ENCODE data around the gene THEMIS2.
"Not testable (repeated sequence)": the region's sequence is repeated elsewhere in the genome, so short reads cannot be mapped to it uniquely, and the experiment has no call there.

Gene THEMIS2

DNA sequence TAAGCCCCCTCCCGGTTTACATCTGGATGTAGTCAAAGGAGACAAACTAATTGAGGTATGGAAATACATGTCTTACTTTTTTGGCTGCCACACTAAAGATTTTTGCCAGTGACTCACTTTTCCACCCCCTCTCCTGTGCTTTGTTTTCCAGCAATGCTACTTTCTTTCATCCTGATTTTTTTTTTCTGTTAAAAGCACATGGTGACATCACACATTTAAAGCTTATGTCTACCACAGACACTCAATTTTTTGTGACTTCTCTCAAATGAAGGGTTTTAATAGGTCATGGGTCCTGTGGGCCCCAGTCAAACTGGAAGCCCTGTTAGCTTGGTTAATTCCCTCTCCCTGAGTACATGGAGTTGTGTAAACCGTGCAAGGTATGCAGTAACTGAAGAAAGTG is 39.6 kb upstream of the THEMIS2 start:
- TF ChIP-seq, protein P1, sequence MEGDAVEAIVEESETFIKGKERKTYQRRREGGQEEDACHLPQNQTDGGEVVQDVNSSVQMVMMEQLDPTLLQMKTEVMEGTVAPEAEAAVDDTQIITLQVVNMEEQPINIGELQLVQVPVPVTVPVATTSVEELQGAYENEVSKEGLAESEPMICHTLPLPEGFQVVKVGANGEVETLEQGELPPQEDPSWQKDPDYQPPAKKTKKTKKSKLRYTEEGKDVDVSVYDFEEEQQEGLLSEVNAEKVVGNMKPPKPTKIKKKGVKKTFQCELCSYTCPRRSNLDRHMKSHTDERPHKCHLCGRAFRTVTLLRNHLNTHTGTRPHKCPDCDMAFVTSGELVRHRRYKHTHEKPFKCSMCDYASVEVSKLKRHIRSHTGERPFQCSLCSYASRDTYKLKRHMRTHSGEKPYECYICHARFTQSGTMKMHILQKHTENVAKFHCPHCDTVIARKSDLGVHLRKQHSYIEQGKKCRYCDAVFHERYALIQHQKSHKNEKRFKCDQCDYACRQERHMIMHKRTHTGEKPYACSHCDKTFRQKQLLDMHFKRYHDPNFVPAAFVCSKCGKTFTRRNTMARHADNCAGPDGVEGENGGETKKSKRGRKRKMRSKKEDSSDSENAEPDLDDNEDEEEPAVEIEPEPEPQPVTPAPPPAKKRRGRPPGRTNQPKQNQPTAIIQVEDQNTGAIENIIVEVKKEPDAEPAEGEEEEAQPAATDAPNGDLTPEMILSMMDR (IDR thresholded peaks at IDR 0.05; ENCODE audit: insufficient read depth, low read depth, low read length, missing control alignments) = no peak
- DNase-seq (ENCODE audit: low read depth) = no peak
- H3K4me3 ChIP-seq (ENCODE audit: low read depth, low read length) = no peak overlapping the region

DNA sequence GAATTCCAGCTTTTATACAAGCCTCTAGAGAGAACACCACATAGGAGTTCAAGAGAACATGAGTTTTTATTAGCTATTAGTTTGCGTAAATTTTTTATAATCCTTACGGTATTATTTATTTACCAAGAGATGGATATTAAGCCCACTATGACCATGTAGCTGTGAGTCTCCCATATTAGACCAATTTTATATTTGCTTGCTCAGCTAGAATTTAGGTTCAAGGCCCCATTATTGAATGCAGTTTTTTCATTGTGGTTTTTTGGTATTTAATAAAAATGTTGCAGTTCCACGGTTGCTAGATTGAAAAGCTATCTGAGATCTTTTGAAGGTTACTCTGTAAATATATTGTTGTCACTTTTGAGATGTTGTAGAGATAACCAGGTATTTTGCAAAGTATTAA is 38.9 kb upstream of the THEMIS2 start:
- TF ChIP-seq, protein P1 (IDR thresholded peaks at IDR 0.05; ENCODE audit: insufficient read depth, low read depth, low read length, missing control alignments) = no peak
- H3K4me3 ChIP-seq (ENCODE audit: low read depth, low read length) = no peak overlapping the region
- no peak for DNase-seq (ENCODE audit: low read depth)

DNA sequence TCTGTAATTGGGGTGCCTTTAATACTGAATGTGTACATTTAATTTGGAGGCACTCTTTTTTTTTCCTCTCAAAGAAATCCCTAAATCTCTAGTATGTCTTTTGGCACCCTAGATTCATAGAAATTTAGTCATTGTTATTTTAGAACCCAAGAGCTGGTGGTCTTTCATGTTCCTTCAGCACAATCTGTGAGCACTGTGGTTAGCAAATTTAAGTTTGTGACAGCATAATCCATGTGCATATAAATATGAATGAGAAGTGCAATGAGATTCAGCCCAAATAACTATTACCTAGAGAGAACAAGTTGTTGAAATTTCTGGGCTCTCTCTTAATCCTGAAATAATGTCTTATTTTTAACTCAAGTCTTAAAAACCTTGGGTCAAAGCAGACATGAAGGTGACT is 37.3 kb upstream of the THEMIS2 start:
- TF ChIP-seq, protein P1 (IDR thresholded peaks at IDR 0.05; ENCODE audit: insufficient read depth, low read depth, low read length, missing control alignments) = no peak
- no peak overlapping the region for H3K4me3 ChIP-seq (ENCODE audit: low read depth, low read length)

DNA sequence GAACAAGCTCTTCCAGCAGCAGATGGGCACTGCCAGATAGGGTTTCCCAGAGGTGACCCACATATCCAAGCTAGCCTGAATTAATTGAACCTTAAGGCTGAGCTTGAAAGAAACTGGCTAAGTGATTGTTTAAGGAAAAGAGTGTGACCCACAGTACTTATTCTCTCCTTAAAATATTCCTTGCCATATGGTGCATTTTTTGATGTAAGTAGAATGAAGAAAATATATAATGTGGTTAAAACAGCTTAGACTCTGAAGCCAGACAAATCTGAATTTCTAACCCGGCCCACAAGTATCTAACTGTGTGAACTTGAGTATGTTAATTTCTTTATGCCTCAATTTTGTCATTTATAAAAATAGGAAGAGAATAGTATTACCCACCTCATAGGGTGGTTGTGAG is 36.8 kb upstream of the THEMIS2 start:
- no peak for DNase-seq (ENCODE audit: low read depth)
- H3K4me3 ChIP-seq (ENCODE audit: low read depth, low read length) = no peak overlapping the region
- TF ChIP-seq, protein P1 (IDR thresholded peaks at IDR 0.05; ENCODE audit: insufficient read depth, low read depth, low read length, missing control alignments) = no peak

More for the DNA sequence above, 37.3 kb upstream of the THEMIS2 start:
- DNase-seq (ENCODE audit: low read depth) = no peak

DNA sequence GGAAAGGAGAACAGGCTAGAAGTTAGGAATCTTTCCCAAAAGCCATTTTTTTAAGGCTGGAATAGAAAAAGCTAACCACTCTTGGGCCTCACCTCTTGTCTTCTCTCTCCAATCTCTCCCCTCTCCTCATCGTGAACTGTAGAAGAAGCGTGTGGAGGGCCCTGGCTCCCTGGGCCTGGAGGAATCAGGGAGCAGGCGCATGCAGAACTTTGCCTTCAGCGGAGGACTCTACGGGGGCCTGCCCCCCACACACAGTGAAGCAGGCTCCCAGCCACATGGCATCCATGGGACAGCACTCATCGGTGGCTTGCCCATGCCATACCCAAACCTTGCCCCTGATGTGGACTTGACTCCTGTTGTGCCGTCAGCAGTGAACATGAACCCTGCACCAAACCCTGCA is 22.4 kb upstream of the THEMIS2 start:
- TF ChIP-seq, protein P1 (IDR thresholded peaks at IDR 0.05; ENCODE audit: insufficient read depth, low read depth, low read length, missing control alignments) = no peak
- DNase-seq (ENCODE audit: low read depth) = no peak
- H3K4me3 ChIP-seq (ENCODE audit: low read depth, low read length) = no peak overlapping the region

DNA sequence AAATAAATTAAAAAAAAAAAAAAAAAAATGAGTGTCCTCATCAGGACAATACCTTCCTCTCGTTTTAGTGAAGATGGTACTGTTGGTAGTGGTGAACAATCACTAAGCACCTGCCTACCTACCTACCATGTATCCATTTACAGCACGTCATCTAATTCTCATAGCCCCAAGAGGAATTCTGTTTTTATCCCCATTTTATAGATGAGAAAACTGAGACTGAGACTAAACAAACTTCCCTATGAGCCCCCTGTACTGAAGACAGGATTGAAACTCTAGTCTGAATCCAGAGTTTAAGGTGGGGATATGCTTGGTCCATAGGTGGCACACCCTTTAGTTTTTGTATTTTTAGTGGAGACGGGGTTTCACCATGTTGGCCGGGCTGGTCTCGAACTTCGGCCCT is 17.3 kb upstream of the THEMIS2 start:
- no peak for DNase-seq (ENCODE audit: low read depth)
- no peak overlapping the region for H3K4me3 ChIP-seq (ENCODE audit: low read depth, low read length)
- TF ChIP-seq, protein P1 (IDR thresholded peaks at IDR 0.05; ENCODE audit: insufficient read depth, low read depth, low read length, missing control alignments) = no peak

DNA sequence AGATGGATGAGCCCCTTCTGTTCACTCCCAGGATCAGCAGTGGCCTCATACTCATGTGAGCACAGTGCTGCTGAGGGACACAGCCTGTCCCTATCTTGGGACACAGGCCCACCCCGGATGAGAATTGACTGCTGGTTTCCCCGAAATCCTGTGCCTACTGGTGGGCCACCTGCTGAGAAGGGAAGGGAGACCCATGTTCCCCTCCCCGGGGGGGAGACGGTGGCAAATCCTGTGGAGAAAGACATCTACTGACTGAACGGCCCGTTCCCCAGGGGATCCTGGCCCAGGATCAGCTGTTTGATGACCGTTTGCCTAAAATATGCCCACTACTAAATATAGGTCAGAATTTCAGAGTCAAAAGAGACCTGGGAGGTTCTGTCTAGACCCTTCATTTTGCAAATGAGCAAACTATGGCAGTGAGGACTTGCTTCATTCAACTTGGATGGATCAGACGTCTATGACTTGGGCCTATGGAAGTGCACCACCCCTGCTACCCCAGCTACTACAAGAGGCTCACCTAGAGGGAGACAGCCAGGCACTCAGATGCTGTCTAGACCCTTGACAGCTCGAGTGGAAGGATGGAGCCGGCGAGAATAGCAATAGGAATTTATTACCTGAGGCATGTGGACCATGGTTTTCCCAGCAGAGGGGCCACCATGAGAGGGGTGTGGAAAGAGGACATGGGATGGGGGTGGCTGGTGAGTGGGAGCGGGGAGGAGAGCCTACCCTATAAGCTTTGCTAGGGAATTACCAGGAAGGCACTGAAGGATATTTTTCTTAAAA is 15.6 kb upstream of the THEMIS2 start:
- DNase-seq (ENCODE audit: low read depth) = no peak
- TF ChIP-seq, protein P1 (IDR thresholded peaks at IDR 0.05; ENCODE audit: insufficient read depth, low read depth, low read length, missing control alignments) = no peak
- H3K4me3 ChIP-seq (ENCODE audit: low read depth, low read length) = no peak overlapping the region

DNA sequence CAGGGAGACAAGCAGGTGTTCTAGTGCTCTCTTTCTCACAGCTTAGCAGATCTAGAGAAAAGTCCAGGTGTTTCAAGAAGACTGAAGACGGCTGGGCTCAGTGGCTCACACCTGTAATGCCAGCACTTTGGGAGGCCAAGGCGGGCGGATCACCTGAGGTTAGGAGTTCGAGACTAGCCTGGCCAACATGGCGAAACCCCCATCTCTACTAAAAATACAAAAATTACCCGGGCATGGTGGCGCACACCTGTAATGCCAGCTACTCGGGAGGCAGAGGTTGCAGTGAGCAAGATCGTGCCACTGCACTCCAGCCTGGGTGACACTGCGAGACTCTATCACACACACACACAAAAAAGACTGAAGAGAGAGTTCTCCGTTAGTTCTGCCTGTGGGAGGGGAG is 14.8 kb upstream of the THEMIS2 start:
- not testable (repeated sequence) for DNase-seq (ENCODE audit: low read depth); H3K4me3 ChIP-seq (ENCODE audit: low read depth, low read length)
